Aorta (tissue), 5 donors: ENCODE results near the gene KDM4F. TPM values are rescaled to one million over a fixed set of nuclear protein-coding genes. Genes with fewer than 3 reads are reported as not detected.
"Not testable (repeated sequence)": the region's sequence is repeated elsewhere in the genome, so short reads cannot be mapped to it uniquely, and the experiment has no call there.

Source experiments
- ATAC-seq: fragments of 200-7000 bp; cut with Tn5 transposase; one replicate; pipeline ENCODE4 v1.9.1; 2022; ENCODE audit warnings: moderate library complexity; ENCODE audit not compliant: low FRiP score
- DNase-seq, 2 donors: peaks; one replicate each; pipeline ENCODE4 v3.0.0-alpha.2; 2020
- H3K27ac ChIP-seq, 2 donors: one replicate each; pipeline ENCODE4 v1.5.1; 2013; ENCODE audit warnings: low read length in 2 of 2, mild to moderate bottlenecking in 2 of 2, moderate library complexity in 2 of 2, control low read depth in 1 of 2, inconsistent platforms in 1 of 2, low read depth in 1 of 2
- H3K27me3 ChIP-seq, 2 donors: one replicate each; pipeline ENCODE4 v1.6.1; 2013; ENCODE audit warnings: control low read depth in 1 of 2, low read length in 1 of 2, mild to moderate bottlenecking in 1 of 2, moderate library complexity in 1 of 2; ENCODE audit not compliant: insufficient read depth in 2 of 2, control insufficient read depth in 1 of 2
- H3K36me3 ChIP-seq, 2 donors: one replicate each; pipeline ENCODE4 v1.6.1; 2013; ENCODE audit warnings: control low read depth in 1 of 2, low read length in 1 of 2, mild to moderate bottlenecking in 1 of 2; ENCODE audit not compliant: insufficient read depth in 2 of 2, control insufficient read depth in 1 of 2
- H3K4me1 ChIP-seq, 2 donors: one replicate each; pipeline ENCODE4 v1.6.1; 2013; ENCODE audit warnings: low read length in 2 of 2, control low read depth in 1 of 2, mild to moderate bottlenecking in 1 of 2, moderate library complexity in 1 of 2; ENCODE audit not compliant: insufficient read depth in 2 of 2, control insufficient read depth in 1 of 2
- H3K4me3 ChIP-seq, 2 donors: one replicate each; pipeline ENCODE4 v1.5.1; 2013; ENCODE audit warnings: low read length in 2 of 2, control low read depth in 1 of 2, mild to moderate bottlenecking in 1 of 2
- H3K9me3 ChIP-seq: one replicate; pipeline ENCODE4 v1.6.1; 2013; ENCODE audit warnings: mild to moderate bottlenecking, low read length; ENCODE audit not compliant: control insufficient read depth
- WGBS, 2 donors: extraction: QIAGEN DNeasy Blood & Tissue Kit; methylation state at CpG; one replicate each; pipeline ENCODE4 v1.1.7; 2013; 5-methylcytosine and 5-hydroxymethylcytosine counted together
- intact Hi-C, 2 donors: fragments of 100-400 bp; cut with DNase I; formaldehyde crosslinking; loops; one replicate each; pipeline versions ENCODE4 v1.14.2 to v1.15.0; 2022
- long read RNA-seq, 2 donors: library from polyadenylated mRNA; unstranded; transcript quantifications; one replicate each; pipeline ENCODE4 v2.0.0, GENCODE V29; 2020 to 2021
- polyA plus RNA-seq, 2 donors: library from polyadenylated mRNA; stranded (reverse); fragments of 200-250 nt; gene quantifications; one replicate each; pipeline ENCODE4 v1.2.3, GENCODE V29; 2013
- total RNA-seq, 2 donors: library from RNA; stranded (reverse); fragmentation: NEBNext Ultra II Directional; extraction: Animal tissue kit (Norgen Biotek cat#: 25700); gene quantifications; one replicate each; pipeline ENCODE4 v1.2.1, GENCODE V29; 2021
- donor health status: healthy with polysubstance abuse.
- donor health status: Bipolar disorder and iron deficiency.
- donor health status: DM: no; HTN: no; CAD: no.
- donor health status: DM: no; HTN: no; CAD: no.
- donor health status: DM: yes; HTN: yes; CAD: no.

KDM4F gene
- total RNA-seq (not detected), polyA plus RNA-seq (not detected)
- long read RNA-seq, donor 1 = 0 reads
- long read RNA-seq, donor 2 = 0 reads

GRCh38 chr11:95049122-95049521 lies at the start of gene KDM4F:
KDM4F (plus strand) TSS chr11:95049422.
- intact Hi-C loops = not testable (repeated sequence)

DNA sequence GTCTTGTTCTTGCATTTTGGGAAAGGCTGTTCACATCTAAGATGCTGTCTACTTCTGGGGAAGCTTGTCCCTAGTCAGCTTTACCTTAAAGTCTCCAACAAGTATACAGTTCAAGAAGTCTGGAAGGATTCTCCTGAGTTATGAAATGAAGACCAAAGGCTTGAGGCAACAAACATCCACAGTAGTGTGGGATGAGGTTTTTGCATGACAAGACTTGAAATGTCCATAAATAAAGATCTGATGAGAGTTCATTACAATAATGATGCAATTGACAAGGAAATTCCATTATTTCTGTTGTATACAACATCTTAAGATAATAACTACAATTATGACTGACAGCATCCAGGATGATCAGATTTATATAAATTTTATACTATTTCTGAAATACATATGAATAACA lies 45.5 kb upstream of the KDM4F start:
- no peaks in the 10 kb centered on the region for H3K4me1 ChIP-seq
- DNase-seq = no peak
- no peaks in the 10 kb centered on the region for H3K27me3 ChIP-seq
- H3K36me3 ChIP-seq = no peaks in the 10 kb centered on the region
- no peak overlapping the region for H3K27ac ChIP-seq
- intact Hi-C loops = no loop called here
- ATAC-seq = no peak
- no peaks in the 10 kb centered on the region for H3K9me3 ChIP-seq
- H3K4me3 ChIP-seq = no peak overlapping the region

More at GRCh38 chr11:95049122-95049521, at the start of gene KDM4F:
- not testable (repeated sequence) for ATAC-seq, H3K27me3 ChIP-seq, H3K4me1 ChIP-seq, H3K4me3 ChIP-seq, H3K9me3 ChIP-seq, DNase-seq, H3K36me3 ChIP-seq, H3K27ac ChIP-seq
- WGBS, 2 donors = 65 to 74% methylated on average over 3 of the region's 3 CpGs

- Histone ChIP-seq H3K4me1 (no peaks in the 10 kb centered on the region), H3K4me3 (no peak overlapping the region), H3K36me3 (no peaks in the 10 kb centered on the region), H3K27me3 (no peaks in the 10 kb centered on the region), H3K27ac (no peak overlapping the region), H3K9me3 (no peaks in the 10 kb centered on the region)
- DNase-seq = no peak
- no peak for ATAC-seq
- WGBS, 2 donors = 79 to 92% methylated on average over 1 of the region's 1 CpG
- intact Hi-C loops = no loop called here
These were observed 43.6 kb upstream of the KDM4F start for GRCh38 chr11:95005642-95006041.

DNA sequence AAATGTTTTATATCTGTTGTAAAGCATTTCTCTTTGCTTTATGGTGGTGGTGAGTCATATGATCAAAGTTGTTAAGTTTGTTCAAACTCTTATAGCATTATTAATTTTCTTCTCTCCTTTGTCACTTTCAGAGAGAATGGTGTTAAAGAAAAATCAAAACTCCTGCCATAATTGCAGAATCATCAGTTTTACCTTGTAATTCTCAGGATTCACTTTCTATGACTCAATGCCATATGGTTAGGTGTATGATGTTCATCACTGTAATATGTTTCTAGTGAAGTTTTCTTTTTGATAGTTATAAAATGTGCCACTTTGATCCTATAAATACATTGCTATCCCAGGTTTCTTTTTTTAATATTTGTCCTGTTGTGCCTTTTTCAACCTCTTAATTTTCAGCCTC lies 37.8 kb upstream of the KDM4F start:
- Histone ChIP-seq H3K36me3 (no peaks in the 10 kb centered on the region), H3K4me3 (no peak overlapping the region), H3K4me1 (no peaks in the 10 kb centered on the region), H3K27me3 (no peaks in the 10 kb centered on the region), H3K9me3 (no peaks in the 10 kb centered on the region), H3K27ac (no peak overlapping the region)
- DNase-seq (no peak), ATAC-seq (no peak)
- intact Hi-C loops = no loop called here

DNA sequence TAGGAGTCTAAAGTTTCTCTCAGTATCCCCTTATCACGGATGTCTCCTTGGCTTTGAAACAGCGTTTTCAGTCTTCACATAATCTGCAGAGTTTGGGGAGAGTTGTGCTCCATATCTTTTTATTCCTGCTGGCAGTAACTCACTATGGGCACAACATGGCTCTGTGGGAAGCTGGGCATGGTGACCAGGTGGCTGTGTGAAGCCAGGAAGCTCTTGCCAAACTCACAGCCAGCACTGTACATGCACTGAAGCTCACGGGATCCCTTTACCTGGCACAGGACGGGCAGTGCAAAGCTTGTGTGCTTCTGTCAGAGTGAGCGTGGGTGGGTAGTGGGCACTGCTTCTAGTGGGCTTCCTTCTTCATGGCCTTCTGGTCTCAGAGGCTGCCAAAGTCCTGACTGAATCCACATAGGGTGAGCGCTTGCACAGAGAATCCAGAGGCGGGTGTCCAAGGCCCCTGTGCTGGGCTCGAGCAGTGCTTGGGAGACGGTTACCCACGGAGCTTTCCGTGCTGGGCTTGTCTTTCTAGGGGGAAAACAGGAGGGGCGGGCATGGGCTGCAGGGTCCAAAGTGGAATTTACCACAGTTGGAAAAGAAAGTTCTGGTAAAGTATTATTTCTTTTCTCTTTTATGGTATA lies 34.9 kb upstream of the KDM4F start:
- H3K4me3 ChIP-seq = no peak overlapping the region
- intact Hi-C loops = no loop called here
- no peaks in the 10 kb centered on the region for H3K9me3 ChIP-seq
- peaks cover 0 to 1% of the 10 kb centered on the region in 2 donors for H3K4me1 ChIP-seq
- no peak overlapping the region for H3K27ac ChIP-seq
- no peaks in the 10 kb centered on the region for H3K36me3 ChIP-seq
- 79 to 81% methylated on average over 12 of the region's 12 CpGs for WGBS, 2 donors
- DNase-seq = no peak
- ATAC-seq = no peak
- H3K27me3 ChIP-seq = no peaks in the 10 kb centered on the region

- Histone ChIP-seq H3K9me3 (no peaks in the 10 kb centered on the region), H3K36me3 (no peaks in the 10 kb centered on the region), H3K4me1 (peaks cover 0 to 1% of the 10 kb centered on the region in 2 donors), H3K27ac (no peak overlapping the region), H3K4me3 (no peak overlapping the region), H3K27me3 (no peaks in the 10 kb centered on the region)
- DNase-seq (no peak), ATAC-seq (no peak)
- 30 to 43% methylated on average over 2 of the region's 2 CpGs for WGBS, 2 donors
- intact Hi-C loops = no loop called here
These were observed 33.1 kb upstream of the KDM4F start for GRCh38 chr11:95016139-95016538.

- 71 to 76% methylated on average over 5 of the region's 5 CpGs for WGBS, 2 donors
- H3K27ac ChIP-seq, DNase-seq, H3K4me3 ChIP-seq, H3K36me3 ChIP-seq, H3K27me3 ChIP-seq, H3K4me1 ChIP-seq, intact Hi-C loops, H3K9me3 ChIP-seq, ATAC-seq: not testable (repeated sequence)
These were observed 27.8 kb upstream of the KDM4F start for GRCh38 chr11:95021468-95021867.

GRCh38 chr11:95024958-95025357 lies 24.3 kb upstream of the KDM4F start, which contains the start of gene KDM4E:
KDM4E (plus strand) TSS chr11:95025258; CDS start chr11:95025558, 300 bp downstream.
- Histone ChIP-seq H3K9me3 (no peaks in the 10 kb centered on the region), H3K36me3 (no peaks in the 10 kb centered on the region), H3K27ac (no peak within 1 kb of the TSS), H3K4me1 (no peaks in the 10 kb centered on the region), H3K27me3 (no peaks in the 10 kb centered on the region), H3K4me3 (no peak within 1 kb of the TSS)
- WGBS, 2 donors = 95 to 96% methylated on average over 1 of the region's 1 CpG
- ATAC-seq (no peak), DNase-seq (no peak)
- intact Hi-C loops = no loop called here

GRCh38 chr11:95025594-95025993 lies 23.6 kb upstream of the KDM4F start:
- H3K4me3 ChIP-seq, DNase-seq, ATAC-seq, H3K27ac ChIP-seq, H3K4me1 ChIP-seq, H3K27me3 ChIP-seq, H3K9me3 ChIP-seq, intact Hi-C loops, H3K36me3 ChIP-seq: not testable (repeated sequence)
- WGBS, 2 donors = 87 to 90% methylated on average over 7 to 8 of the region's 9 CpGs
